HG03439 (cell line): Measurements from ENCODE around the gene SLCO3A1.

Experiments used
- ATAC-seq: cut with Tn5 transposase; IDR thresholded peaks from one replicate; pipeline ENCODE4 v1.9.1; 2021; ENCODE audit warnings: mild to moderate bottlenecking, moderate library complexity; ENCODE audit not compliant: unreplicated experiment

The SLCO3A1 gene

GRCh38 chr15:91992945-91993344 lies 139.4 kb downstream of the SLCO3A1 start:
- no peak for ATAC-seq

- no peak for ATAC-seq
Measured at GRCh38 chr15:91995146-91995545, 141.6 kb downstream of the SLCO3A1 start.

GRCh38 chr15:91997163-91997562 lies 143.7 kb downstream of the SLCO3A1 start:
- ATAC-seq = no peak

DNA sequence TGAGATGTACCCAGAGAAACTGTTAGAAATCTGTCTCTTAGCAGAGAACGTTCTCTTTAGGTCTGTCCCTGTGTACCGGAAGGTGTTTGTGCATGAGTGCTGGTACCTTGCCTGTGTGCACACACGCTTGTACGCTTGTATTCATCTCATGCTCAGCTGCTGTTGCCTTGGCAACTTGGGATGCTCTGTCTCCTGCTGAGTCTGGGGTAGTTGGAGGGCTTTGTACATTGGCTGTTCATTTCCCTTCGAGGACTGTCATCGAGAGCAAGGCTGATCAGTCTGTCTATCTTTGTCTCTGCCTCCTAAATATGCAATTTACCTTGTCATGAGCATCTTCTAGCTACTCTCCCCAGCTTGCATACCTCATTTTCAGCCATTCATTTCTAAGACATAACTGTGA lies 147.2 kb downstream of the SLCO3A1 start:
- ATAC-seq = no peak

DNA sequence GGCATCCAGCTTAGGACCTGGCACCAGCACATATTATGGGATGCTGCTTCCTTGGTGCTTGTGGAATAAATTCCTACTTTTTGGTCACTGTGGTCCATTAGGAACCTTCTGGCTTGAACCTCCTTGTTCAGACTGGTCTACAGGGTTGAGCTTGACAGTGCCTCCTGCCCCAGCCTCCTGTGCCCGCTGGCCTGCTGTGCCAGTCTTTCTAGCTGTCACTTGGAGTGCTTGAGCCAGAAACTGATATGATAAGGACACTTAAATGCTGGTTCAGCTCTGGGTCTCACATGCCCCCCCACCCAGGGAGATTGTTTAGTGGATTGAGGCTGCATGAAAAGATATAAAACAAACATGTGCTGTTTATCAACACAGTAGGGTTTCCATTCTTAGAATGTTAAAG lies 147.8 kb downstream of the SLCO3A1 start:
- no peak for ATAC-seq

DNA sequence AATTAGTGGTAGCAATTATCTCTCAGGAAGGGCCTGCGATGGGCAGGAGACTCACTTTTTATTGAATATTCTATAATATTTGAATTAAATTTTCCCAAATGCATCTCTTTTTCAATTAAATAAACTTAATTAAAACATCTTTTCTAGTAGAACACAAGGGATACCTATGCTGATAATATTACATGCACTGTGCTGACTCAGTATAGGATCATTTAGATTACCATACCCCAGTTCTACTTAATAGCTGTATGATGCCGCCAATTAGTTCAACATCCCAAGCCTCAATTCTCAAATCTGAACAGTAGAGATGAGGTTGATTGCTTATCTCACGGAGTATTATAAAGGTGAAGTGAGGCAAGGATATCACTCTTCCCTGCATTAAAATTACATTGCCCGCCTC lies 149.2 kb downstream of the SLCO3A1 start:
- ATAC-seq = no peak

- no peak for ATAC-seq
Measured at GRCh38 chr15:92003515-92004067, 150.1 kb downstream of the SLCO3A1 start.

- no peak for ATAC-seq
Measured at GRCh38 chr15:92005154-92005553, 151.6 kb downstream of the SLCO3A1 start.

GRCh38 chr15:92006186-92007028 lies 152.9 kb downstream of the SLCO3A1 start:
- no peak for ATAC-seq

DNA sequence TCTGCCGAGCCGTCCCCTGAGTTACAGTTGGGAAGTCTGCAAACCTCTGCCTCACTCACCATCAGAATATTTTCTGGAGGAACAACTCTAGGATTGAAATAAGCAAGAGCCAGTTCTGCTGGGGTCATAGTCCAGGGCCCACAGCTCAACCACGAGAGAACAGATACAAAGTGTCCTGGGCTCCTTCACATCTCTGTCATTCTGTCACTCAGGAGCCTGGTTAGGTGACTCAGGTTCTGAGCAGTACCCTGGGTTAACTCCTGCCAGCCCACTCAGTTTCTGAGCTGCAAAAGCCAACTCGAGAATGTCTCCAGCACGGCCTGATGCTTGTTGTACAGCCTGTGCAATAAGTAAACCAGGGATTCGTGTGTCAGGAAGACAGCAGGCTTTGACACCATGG lies 155.7 kb downstream of the SLCO3A1 start:
- no peak for ATAC-seq

DNA sequence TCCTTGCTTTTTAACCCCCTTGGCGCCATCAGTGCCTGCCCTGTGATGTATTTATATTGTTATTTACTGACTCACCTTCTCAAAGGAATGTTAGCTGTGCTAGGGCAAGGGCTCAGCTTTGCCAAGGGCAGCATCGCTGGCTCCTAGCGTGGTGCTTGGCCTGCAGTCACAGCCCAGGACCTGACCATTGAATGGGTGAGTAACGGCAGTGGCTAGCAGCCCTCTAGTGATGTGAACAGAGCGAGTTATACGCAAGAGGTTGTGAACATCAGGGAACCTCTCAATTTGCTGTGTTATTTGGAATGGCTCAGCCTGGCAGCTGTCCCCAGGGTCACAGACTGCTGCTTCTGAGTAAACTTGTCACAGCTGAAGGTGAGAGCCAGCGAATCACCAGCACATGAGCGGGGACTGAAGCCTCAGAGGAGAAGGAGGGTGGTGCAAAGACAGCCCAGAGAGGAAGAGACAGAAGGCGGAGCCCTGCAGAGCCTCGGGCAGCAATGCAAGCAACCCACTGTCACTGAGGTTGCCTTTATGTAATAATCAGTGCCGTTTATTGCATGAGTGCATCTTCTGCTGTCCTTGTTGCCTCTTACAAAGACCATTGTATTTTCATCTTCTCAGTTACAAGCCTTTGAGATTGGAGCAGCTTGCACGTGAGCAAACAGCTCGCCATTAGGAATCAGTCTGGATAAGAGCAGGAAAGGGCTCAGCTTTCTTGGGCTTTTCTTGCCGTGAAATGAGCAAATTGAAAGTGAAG lies 158.3 kb downstream of the SLCO3A1 start:
- no peak for ATAC-seq

GRCh38 chr15:92012368-92012629 lies 158.8 kb downstream of the SLCO3A1 start:
- no peak for ATAC-seq

GRCh38 chr15:92012881-92013280 lies 159.4 kb downstream of the SLCO3A1 start:
- no peak for ATAC-seq

GRCh38 chr15:92014281-92015030 lies 160.9 kb downstream of the SLCO3A1 start:
- no peak for ATAC-seq

DNA sequence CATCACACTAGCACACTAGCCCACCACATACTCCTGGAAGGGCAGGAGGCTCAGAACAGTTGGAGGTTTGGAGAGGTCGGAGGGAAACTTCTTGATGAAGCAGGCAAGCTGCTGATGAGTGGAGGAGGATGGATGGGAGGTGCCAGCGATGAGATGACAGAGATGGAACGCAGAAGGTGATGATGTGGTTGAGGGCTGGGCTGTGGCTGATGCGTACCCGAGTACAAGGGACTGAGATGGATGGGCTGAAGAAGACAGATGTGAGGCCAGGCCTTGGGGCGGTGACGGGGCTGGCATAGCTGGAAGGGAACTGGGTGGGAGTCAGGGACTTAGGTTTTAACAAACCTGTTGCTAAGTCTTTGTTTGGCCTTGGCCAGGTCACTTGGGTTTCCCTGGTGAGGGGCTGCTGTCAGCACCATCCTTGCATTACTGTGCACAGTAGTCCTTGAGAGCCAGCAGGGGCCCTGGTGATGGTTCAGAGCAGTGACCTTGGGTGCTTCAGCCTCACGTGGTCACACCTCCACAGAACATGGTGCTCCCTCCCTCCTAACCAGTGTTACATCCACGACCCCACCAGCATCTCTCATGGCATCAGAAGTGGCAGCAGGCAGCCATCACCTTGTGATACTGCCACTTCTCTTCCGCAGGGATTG lies 164.5 kb downstream of the SLCO3A1 start:
- no peak for ATAC-seq

DNA sequence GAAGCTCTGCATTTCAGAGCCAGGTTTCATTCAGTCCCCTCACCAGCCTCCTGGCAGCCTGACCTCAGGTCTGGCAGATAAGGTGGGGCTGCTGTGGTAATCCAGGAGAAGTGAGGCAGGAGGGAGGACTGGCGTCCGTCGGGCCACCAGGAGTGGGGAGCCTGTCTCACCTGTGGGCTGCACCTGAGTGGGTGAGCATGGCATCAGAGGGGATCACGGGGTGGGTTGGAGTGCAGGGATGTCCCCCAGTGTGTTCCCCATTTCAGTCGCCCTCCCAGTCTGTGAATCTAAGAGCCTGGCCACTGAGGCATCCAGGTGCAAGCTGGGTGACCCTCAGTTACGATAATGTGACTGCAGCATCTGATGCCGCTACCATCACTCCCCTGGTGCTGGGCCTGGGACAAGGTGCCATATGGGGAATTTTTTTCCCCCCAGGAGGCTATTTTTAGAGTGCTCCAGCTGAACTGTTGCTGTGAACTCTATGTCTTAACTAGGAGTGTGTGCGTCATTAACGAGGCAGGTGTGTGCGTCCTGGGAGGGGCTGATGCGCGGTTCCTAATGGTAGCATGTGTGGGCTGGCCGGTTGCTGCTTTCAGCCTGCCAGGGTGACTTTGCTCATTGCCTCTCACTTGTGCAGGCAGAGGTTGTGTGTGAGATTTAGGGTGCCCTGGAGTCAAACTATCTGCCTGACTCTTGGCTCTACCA lies 165.2 kb downstream of the SLCO3A1 start:
- no peak for ATAC-seq

DNA sequence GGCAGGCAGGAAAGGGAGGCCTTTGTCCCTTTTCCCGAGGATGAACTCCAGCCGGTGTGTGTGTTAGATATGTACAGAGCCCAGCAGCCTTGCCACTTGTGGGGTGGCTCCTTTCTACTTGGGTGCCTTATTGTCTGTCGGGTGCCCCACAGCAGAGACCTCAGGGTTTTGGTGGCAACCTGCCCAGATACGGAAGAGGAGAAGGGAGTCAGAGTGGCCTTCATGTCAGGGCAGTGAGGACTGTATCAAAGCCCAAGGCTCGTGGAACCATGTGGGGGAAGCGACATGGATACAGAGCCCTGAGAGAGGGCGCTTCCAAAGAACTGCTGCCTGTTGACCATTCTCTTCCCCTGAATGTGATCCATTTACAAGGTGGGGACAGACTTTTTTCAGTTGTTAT lies 166.2 kb downstream of the SLCO3A1 start:
- no peak for ATAC-seq

DNA sequence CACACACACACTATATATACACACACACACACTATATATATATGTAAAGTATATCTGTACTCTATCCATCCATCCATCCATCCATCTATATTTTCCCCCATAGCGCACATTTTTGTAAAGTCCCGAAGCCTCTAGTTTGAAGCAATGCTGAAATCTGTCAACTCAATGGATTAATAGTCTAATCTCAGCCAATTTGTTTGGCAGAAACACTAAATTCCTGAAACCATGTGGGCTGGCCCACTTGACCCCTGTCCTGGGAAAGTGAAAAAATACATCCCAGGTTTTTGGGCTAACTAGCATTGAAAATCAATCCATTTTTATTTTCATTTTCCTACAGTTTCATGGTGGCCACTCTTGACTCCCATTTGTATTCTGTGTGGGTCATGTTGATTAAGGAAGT lies 166.7 kb downstream of the SLCO3A1 start:
- no peak for ATAC-seq

DNA sequence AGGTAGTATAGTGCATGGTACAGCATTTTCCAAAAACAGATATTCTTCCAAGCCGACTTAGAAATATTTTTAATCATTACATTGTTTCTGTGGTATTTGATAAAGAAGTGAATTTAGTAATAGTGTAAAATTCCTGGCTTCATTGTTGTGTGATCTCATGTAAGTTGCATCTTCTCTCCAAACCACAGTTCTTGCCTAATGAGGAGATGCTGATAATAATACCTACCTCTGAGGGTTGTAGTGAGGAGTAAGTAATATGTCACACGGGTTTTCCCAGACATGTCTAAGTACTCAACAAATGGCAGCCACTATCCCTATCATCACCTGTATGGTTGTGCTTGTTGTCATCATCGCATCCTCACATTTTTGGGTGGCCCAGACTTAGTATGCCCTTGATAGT lies 167.3 kb downstream of the SLCO3A1 start:
- no peak for ATAC-seq

DNA sequence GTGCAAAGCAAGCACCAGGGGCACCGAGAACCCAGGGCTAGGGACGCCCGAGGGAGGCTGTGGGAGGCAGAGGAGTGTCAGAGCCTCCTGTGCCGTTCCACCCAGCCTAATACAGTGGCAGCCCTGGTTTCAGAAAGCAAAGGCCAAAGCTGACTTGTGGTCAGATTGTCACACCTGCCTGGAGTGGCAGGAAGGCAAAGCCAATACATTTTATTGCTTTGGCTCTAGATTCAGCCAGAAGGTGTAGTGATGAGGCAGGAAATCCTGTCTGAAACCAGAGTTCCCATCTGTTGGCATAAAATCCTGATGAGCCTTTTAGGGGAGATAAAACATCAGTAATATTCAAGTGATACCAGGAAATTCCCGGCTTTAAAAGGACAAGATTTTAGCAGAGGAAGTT lies 168.3 kb downstream of the SLCO3A1 start:
- no peak for ATAC-seq
